Activated B cell treated with CpG ODN at 0.5 μM for 24 hours (primary cell): Measurements from ENCODE around the gene SHISA6. TPM values are rescaled to one million over a fixed set of nuclear protein-coding genes. Genes with fewer than 3 reads are reported as not detected.

Source experiments
- ATAC-seq: fragments of 200-7000 bp; cut with Tn5 transposase; one replicate; pipeline ENCODE4 v1.10.0; 2021; ENCODE audit warnings: low read depth, mild to moderate bottlenecking, moderate library complexity
- CTCF ChIA-PET: fragments of 350-600 bp; sonication (Branson Sonifier 250); formaldehyde crosslinking; loops from one replicate; lab custom pipeline; 2021; ENCODE audit warnings: antibody characterized with exemption; lab: Charles Lee
- POLR2A ChIA-PET: fragments of 350-600 bp; sonication (Branson Sonifier 250); formaldehyde crosslinking; loops from one replicate; lab custom pipeline; 2021; ENCODE audit warnings: antibody characterized with exemption; lab: Charles Lee
- DNase-seq: peaks from one replicate; pipeline ENCODE4 v3.0.0; 2022
- H3K27ac Mint-ChIP-seq: one replicate; pipeline ENCODE4 v1.8.0; 2020; ENCODE audit warnings: mixed read lengths
- H3K27me3 Mint-ChIP-seq: one replicate; pipeline ENCODE4 v1.8.0; 2021; ENCODE audit warnings: mixed read lengths
- H3K36me3 Mint-ChIP-seq: one replicate; pipeline ENCODE4 v1.8.0; 2021; ENCODE audit warnings: low read depth, mixed read lengths
- H3K4me1 Mint-ChIP-seq: one replicate; pipeline ENCODE4 v1.8.0; 2021; ENCODE audit warnings: mixed read lengths
- H3K4me3 Mint-ChIP-seq: one replicate; pipeline ENCODE4 v1.8.0; 2020; ENCODE audit warnings: mild to moderate bottlenecking, mixed read lengths
- H3K9me3 Mint-ChIP-seq: one replicate; pipeline ENCODE4 v1.8.0; 2020; ENCODE audit warnings: mixed read lengths
- CTCF ChIP-seq: fragments of 200-600 bp; IDR thresholded peaks from one replicate; pipeline ENCODE4 v1.8.0; 2022; ENCODE audit warnings: antibody characterized with exemption, mild to moderate bottlenecking
- intact Hi-C: fragments of 100-400 bp; cut with micrococcal nuclease; formaldehyde crosslinking; loops from one replicate; pipeline ENCODE4 v1.15.1; 2024
- total RNA-seq: library from RNA; stranded (reverse); gene quantifications from 2 replicates; pipeline ENCODE4 v1.2.3, GENCODE V29; 2022

Gene SHISA6
- total RNA-seq, 1 donor from 2014 or later: not detected

GRCh38 chr17:11503308-11504035 is 262.5 kb downstream of the SHISA6 start:
- Mint-ChIP-seq H3K4me1 (no peaks in the 10 kb centered on the region), H3K9me3 (peaks cover 3% of the 10 kb centered on the region), H3K27me3 (no peaks in the 10 kb centered on the region), H3K36me3 (no peaks in the 10 kb centered on the region), H3K4me3 (no peak overlapping the region), H3K27ac (no peak overlapping the region)
- no peak for TF ChIP-seq CTCF
- no peak for DNase-seq
- ChIA-PET POLR2A (no interaction called here), CTCF (no interaction called here)
- intact Hi-C loops: no loop called here
- no peak for ATAC-seq

- no peaks in the 10 kb centered on the region for H3K36me3 Mint-ChIP-seq
- ATAC-seq (no peak), DNase-seq (no peak)
- POLR2A ChIA-PET: no interaction called here
- H3K27me3 Mint-ChIP-seq: no peaks in the 10 kb centered on the region
- H3K4me3 Mint-ChIP-seq: no peak overlapping the region
- peaks cover 5% of the 10 kb centered on the region for H3K9me3 Mint-ChIP-seq
- H3K27ac Mint-ChIP-seq: no peak overlapping the region
- CTCF ChIA-PET: no interaction called here
- no peaks in the 10 kb centered on the region for H3K4me1 Mint-ChIP-seq
- intact Hi-C loops: no loop called here
- no peak for TF ChIP-seq CTCF
Measured at GRCh38 chr17:11506635-11507034, 265.6 kb downstream of the SHISA6 start.

GRCh38 chr17:11511696-11512095 is 270.7 kb downstream of the SHISA6 start:
- no peak for TF ChIP-seq CTCF
- H3K36me3 Mint-ChIP-seq: no peaks in the 10 kb centered on the region
- no peak for DNase-seq
- ChIA-PET POLR2A (no interaction called here), CTCF (no interaction called here)
- H3K27ac Mint-ChIP-seq: no peak overlapping the region
- intact Hi-C loops: no loop called here
- H3K4me1 Mint-ChIP-seq: no peaks in the 10 kb centered on the region
- H3K9me3 Mint-ChIP-seq: peaks cover 4% of the 10 kb centered on the region
- no peak for ATAC-seq
- H3K27me3 Mint-ChIP-seq: no peaks in the 10 kb centered on the region
- no peak overlapping the region for H3K4me3 Mint-ChIP-seq

- DNase-seq: no peak
- Mint-ChIP-seq H3K4me1 (no peaks in the 10 kb centered on the region), H3K9me3 (no peaks in the 10 kb centered on the region), H3K36me3 (no peaks in the 10 kb centered on the region), H3K27me3 (no peaks in the 10 kb centered on the region), H3K27ac (no peak overlapping the region), H3K4me3 (no peak overlapping the region)
- ChIA-PET CTCF (no interaction called here), POLR2A (no interaction called here)
- TF ChIP-seq CTCF: no peak
- intact Hi-C loops: no loop called here
- ATAC-seq: no peak
Measured at GRCh38 chr17:11514565-11514964, 273.6 kb downstream of the SHISA6 start.

- ATAC-seq (no peak), DNase-seq (no peak)
- H3K9me3 Mint-ChIP-seq: no peaks in the 10 kb centered on the region
- CTCF ChIA-PET: no interaction called here
- no peaks in the 10 kb centered on the region for H3K36me3 Mint-ChIP-seq
- H3K4me1 Mint-ChIP-seq: no peaks in the 10 kb centered on the region
- no peak overlapping the region for H3K27ac Mint-ChIP-seq
- H3K4me3 Mint-ChIP-seq: no peak overlapping the region
- POLR2A ChIA-PET: no interaction called here
- intact Hi-C loops: no loop called here
- no peaks in the 10 kb centered on the region for H3K27me3 Mint-ChIP-seq
- no peak for TF ChIP-seq CTCF
Measured at GRCh38 chr17:11514981-11515680, 274.1 kb downstream of the SHISA6 start.
